AG09319 (cell line): ENCODE results near the gene ERI3.
A peak's percentile ranks its signal among the peaks of the same experiment; 100 is the strongest.

Experiments used
- DNase-seq: peaks from one replicate; pipeline ENCODE4 v3.0.0-alpha.2; 2010; ENCODE audit warnings: low read depth; ENCODE audit errors: extremely low read depth
- CTCF ChIP-seq: IDR thresholded peaks from 2 replicates; pipeline ENCODE4 v1.5.1; 2011; ENCODE audit warnings: low read depth, mild to moderate bottlenecking, inconsistent platforms, low read length, moderate library complexity

Gene ERI3

GRCh38 chr1:44301442-44301841 lies 53.6 kb downstream of the ERI3 start:
- DNase-seq: no peak
- TF ChIP-seq CTCF: no peak

- no peak for TF ChIP-seq CTCF
- no peak for DNase-seq
Observed at GRCh38 chr1:44300852-44301251, 54.2 kb downstream of the ERI3 start.

GRCh38 chr1:44297695-44298400 lies 57.2 kb downstream of the ERI3 start:
- no peak for TF ChIP-seq CTCF
- no peak for DNase-seq

GRCh38 chr1:44296806-44297205 lies 58.3 kb downstream of the ERI3 start:
- no peak for TF ChIP-seq CTCF
- no peak for DNase-seq

GRCh38 chr1:44296086-44296485 lies 59.0 kb downstream of the ERI3 start:
- TF ChIP-seq CTCF: no peak
- no peak for DNase-seq

GRCh38 chr1:44294588-44295007 lies 60.5 kb downstream of the ERI3 start:
- peak; percentile 75 for DNase-seq
- peak; percentile 64 for TF ChIP-seq CTCF

- DNase-seq: no peak
- no peak for TF ChIP-seq CTCF
Observed at GRCh38 chr1:44293761-44294315, 61.2 kb downstream of the ERI3 start.
